HepG2 (cell line): ENCODE data around the gene CACTIN. TPM values are rescaled to one million over a fixed set of nuclear protein-coding genes. Genes with fewer than 3 reads are reported as not detected.

Experiments used
- ATAC-seq: fragments of 200-7000 bp; cut with Tn5 transposase; 3 replicates; pipeline ENCODE4 v1.9.1; 2020; ENCODE audit warnings: mild to moderate bottlenecking, moderate library complexity
- BruUV-seq: library from RNA; stranded (reverse); fragments of 400-500 nt; replicated peaks from 2 replicates; lab custom pipeline; 2021; lab: Mats Ljungman, UMichigan
- CTCF ChIA-PET: fragments of 300-600 bp; formaldehyde crosslinking; extraction: SDS; loops from one replicate; lab custom pipeline; 2021; ENCODE audit warnings: low total read pairs, inconsistent platforms, low intra/inter-chr PET ratio; lab: Yijun Ruan, JAX
- POLR2A ChIA-PET: fragments of 350-600 bp; sonication (Branson Sonifier 250); formaldehyde crosslinking; loops from one replicate; lab custom pipeline; 2020; ENCODE audit warnings: antibody characterized with exemption, inconsistent platforms; lab: Yijun Ruan, JAX
- DNase-seq: peaks from one replicate; pipeline ENCODE4 v3.0.0-alpha.2; 2015; ENCODE audit warnings: low spot score
- FAIRE-seq: peaks from 3 replicates; lab custom pipeline; 2011; peaks lifted over from hg19 to GRCh38; lab: Jason Lieb, UNC
- H2AFZ ChIP-seq: one replicate; pipeline ENCODE4 v1.6.1; 2011; ENCODE audit warnings: low read length, inconsistent platforms
- H3K27ac ChIP-seq: fragments of 300-600 bp; 3 replicates; pipeline ENCODE4 v1.8.0; 2011; ENCODE audit warnings: mixed run types, mild to moderate bottlenecking, mixed read lengths, low read length, inconsistent platforms; ENCODE audit not compliant: insufficient read depth; ENCODE audit errors: extremely low read length
- H3K27me3 ChIP-seq, 2 experiments: fragments of 200-600 bp in 1 of 2; 2 replicates in 1 of 2; 3 replicates in 1 of 2; pipeline versions ENCODE4 v1.6.0 to v1.8.0; 2011; ENCODE audit warnings: low read length in 2 of 2, mild to moderate bottlenecking in 2 of 2, moderate library complexity in 2 of 2, inconsistent platforms in 1 of 2; ENCODE audit not compliant: insufficient read depth in 2 of 2, control insufficient read depth in 1 of 2
- H3K36me3 ChIP-seq, 2 experiments: fragments of 200-600 bp in 1 of 2; replicated peaks in 1 of 2; 2 replicates in 1 of 2; 3 replicates in 1 of 2; pipeline versions ENCODE4 v1.5.1 to v1.8.0; 2011; ENCODE audit warnings: low read length in 2 of 2, inconsistent platforms in 1 of 2; ENCODE audit not compliant: insufficient read depth in 2 of 2, control insufficient read depth in 1 of 2
- H3K4me1 ChIP-seq: 2 replicates; pipeline ENCODE4 v1.5.1; 2012; ENCODE audit warnings: low read length, inconsistent platforms; ENCODE audit not compliant: insufficient read depth
- H3K4me2 ChIP-seq: 2 replicates; pipeline ENCODE4 v1.6.0; 2011; ENCODE audit warnings: low read depth, low read length, inconsistent platforms
- H3K4me3 ChIP-seq, 3 experiments: fragments of 200-600 bp in 1 of 3; sonication (generic), shearing (Covaris generic) in 1 of 3; replicated peaks in 1 of 3; 2 replicates each; pipeline ENCODE4 v1.5.1; 2011 to 2016; ENCODE audit warnings: low read length in 3 of 3, inconsistent platforms in 2 of 3, low read depth in 2 of 3, mild to moderate bottlenecking in 2 of 3, control low read depth in 1 of 3, mixed read lengths in 1 of 3; ENCODE audit not compliant: insufficient read depth in 1 of 3
- H3K79me2 ChIP-seq: one replicate; pipeline ENCODE4 v1.6.1; 2011; ENCODE audit warnings: low read length, inconsistent platforms; ENCODE audit not compliant: insufficient read depth
- H3K9ac ChIP-seq: 2 replicates; pipeline ENCODE4 v1.6.0; 2011; ENCODE audit warnings: mild to moderate bottlenecking, low read depth, low read length, inconsistent platforms; ENCODE audit not compliant: insufficient read depth
- H3K9me3 ChIP-seq: 2 replicates; pipeline ENCODE4 v1.5.1; 2012; ENCODE audit warnings: mild to moderate bottlenecking, low read length
- H4K20me1 ChIP-seq: 2 replicates; pipeline ENCODE4 v1.6.0; 2011; ENCODE audit warnings: inconsistent platforms, mild to moderate bottlenecking, low read length, moderate library complexity; ENCODE audit not compliant: insufficient read depth
- AGO2 ChIP-seq: fragments of 200-400 bp; formaldehyde crosslinking; optimal IDR thresholded peaks from 2 replicates; pipeline ENCODE3; 2017; ENCODE audit warnings: mild to moderate bottlenecking, low read depth, low read length, moderate library complexity
- ATAD3A ChIP-seq: sonication (generic); formaldehyde crosslinking; IDR thresholded peaks from 2 replicates; pipeline ENCODE4 v1.4.0; 2020; ENCODE audit warnings: missing genetic modification reagents
- BCL6 ChIP-seq: IDR thresholded peaks from 2 replicates; pipeline ENCODE4 v1.6.1; 2016; ENCODE audit warnings: missing genetic modification reagents, missing compliant biosample characterization
- CAMTA2 ChIP-seq: sonication (generic); formaldehyde crosslinking; IDR thresholded peaks from 2 replicates; pipeline ENCODE4 v1.4.0; 2020; ENCODE audit warnings: mild to moderate bottlenecking, missing genetic modification reagents, borderline replicate concordance
- DBP ChIP-seq: sonication (generic); formaldehyde crosslinking; IDR thresholded peaks from 2 replicates; pipeline ENCODE4 v1.4.0; 2020; ENCODE audit warnings: missing genetic modification reagents; ENCODE audit errors: not compliant biosample characterization
- ESRRA ChIP-seq: sonication (generic); formaldehyde crosslinking; IDR thresholded peaks from 2 replicates; pipeline ENCODE4 v1.5.1; 2020; ENCODE audit warnings: mild to moderate bottlenecking, low read depth, missing genetic modification reagents
- GATA4 ChIP-seq: sonication (generic); IDR thresholded peaks from 2 replicates; pipeline ENCODE4 v1.6.1; 2016; ENCODE audit warnings: antibody characterized with exemption, low read depth, borderline replicate concordance
- KDM1A ChIP-seq: IDR thresholded peaks from 2 replicates; pipeline ENCODE4 v1.6.1; 2016; ENCODE audit warnings: missing compliant biosample characterization
- NCOA1 ChIP-seq: sonication (generic); formaldehyde crosslinking; IDR thresholded peaks from 2 replicates; pipeline ENCODE4 v1.9.0; 2021; ENCODE audit warnings: missing genetic modification reagents
- PRMT3 ChIP-seq: sonication (generic); formaldehyde crosslinking; IDR thresholded peaks from 2 replicates; pipeline ENCODE4 v1.8.1; 2022; ENCODE audit warnings: low read depth, mild to moderate bottlenecking, moderate library complexity, missing genetic modification reagents, borderline replicate concordance
- SNAPC2 ChIP-seq: sonication (generic); formaldehyde crosslinking; IDR thresholded peaks from 2 replicates; pipeline ENCODE4 v1.8.1; 2022; ENCODE audit warnings: mild to moderate bottlenecking, missing genetic modification reagents
- SOX5 ChIP-seq: IDR thresholded peaks from 2 replicates; pipeline ENCODE4 v1.6.1; 2016; ENCODE audit warnings: borderline replicate concordance
- ZNF720 ChIP-seq: sonication (generic); formaldehyde crosslinking; IDR thresholded peaks from 2 replicates; pipeline ENCODE4 v1.4.0; 2020; ENCODE audit warnings: missing genetic modification reagents
- ZNF773 ChIP-seq: sonication (generic); formaldehyde crosslinking; IDR thresholded peaks from 2 replicates; pipeline ENCODE4 v1.4.0; 2020; ENCODE audit warnings: missing genetic modification reagents, borderline replicate concordance
- WGBS: methylation state at CpG from one replicate; pipeline ENCODE4 v1.1.6; 2017; ENCODE audit warnings: low lambda C conversion rate; 5-methylcytosine and 5-hydroxymethylcytosine counted together
- in situ Hi-C: cut with HindIII; loops from 2 replicates; pipeline ENCODE4 v1.10.0; 2017; ENCODE audit warnings: low pct_unique_long_range_greater_than_20kb; ENCODE audit not compliant: extremely low pct_ligation_motif_present
- intact Hi-C: fragments of 100-400 bp; cut with micrococcal nuclease; formaldehyde crosslinking; loops from one replicate; pipeline ENCODE4 v1.10.0; 2022; ENCODE audit not compliant: unreplicated experiment
- polyA plus RNA-seq, 8 experiments: library from polyadenylated mRNA; depleted of rRNA in 3 of 8; stranded (reverse) in 7 of 8; unstranded in 1 of 8; fragments of >200 nt; fragmentation: Illumina TruSeq in 4 of 8; extraction: Trizol in 4 of 8; gene quantifications; 2 replicates each; pipeline versions ENCODE4 v1.2.1 to v1.2.3, GENCODE V29; 2011 to 2016; ENCODE audit warnings: low read depth in 4 of 8, missing spikeins in 1 of 8, mixed read lengths in 1 of 8; ENCODE audit not compliant: insufficient read depth in 1 of 8
- total RNA-seq, 5 experiments: library from RNA; depleted of rRNA; stranded (reverse); fragments of >200 nt; fragmentation: Illumina TruSeq; extraction: Trizol; gene quantifications; 2 replicates each; pipeline ENCODE4 v1.2.3, GENCODE V29; 2016; ENCODE audit warnings: low read depth in 1 of 5

Gene CACTIN
- total and polyA plus RNA-seq, 2 of the 13 experiments (the other 11 are each of a cell fraction or from before 2014, with no cell fraction given), result 10.0 to 16.6 TPM

GRCh38 chr19:3653081-3653795 lies 26.6 kb upstream of the CACTIN start:
- Histone ChIP-seq H3K4me2 (no peak overlapping the region), H3K4me1 (no peaks in the 10 kb centered on the region), H3K79me2 (no peaks in the 10 kb centered on the region), H3K36me3 (peaks cover 1 to 13% of the 10 kb centered on the region in 2 experiments; a peak in 4 of 5 replicates)
- intact Hi-C loops (no loop called here), in situ Hi-C loops (no loop called here)
- BruUV-seq, result no TSS peak
- 96% methylated on average over 18 of the region's 37 CpGs for WGBS
- POLR2A ChIA-PET, result no interaction called here
- FAIRE-seq (no peak), DNase-seq (no peak)
- no peak for TF ChIP-seq PRMT3 (CRISPR knock-in tag)
- peak; percentile 34 for TF ChIP-seq AGO2
- TF ChIP-seq, all 625 proteins: peak for 1
- Histone ChIP-seq H4K20me1 (no peaks in the 10 kb centered on the region), H3K9ac (no peak overlapping the region), H3K27me3 (no peaks in the 10 kb centered on the region), H3K9me3 (no peaks in the 10 kb centered on the region), H3K27ac (no peak overlapping the region), H2AFZ (no peak overlapping the region), H3K4me3 (no peak overlapping the region)
- no peak for ATAC-seq
- CTCF ChIA-PET, result no interaction called here

GRCh38 chr19:3652422-3652821 lies 25.8 kb upstream of the CACTIN start:
- Histone ChIP-seq H3K4me3 (no peak overlapping the region), H3K79me2 (no peaks in the 10 kb centered on the region), H3K9ac (no peak overlapping the region), H3K9me3 (no peaks in the 10 kb centered on the region), H4K20me1 (no peaks in the 10 kb centered on the region), H2AFZ (no peak overlapping the region), H3K4me1 (no peaks in the 10 kb centered on the region), H3K27ac (no peak overlapping the region), H3K27me3 (no peaks in the 10 kb centered on the region), H3K4me2 (no peak overlapping the region), H3K36me3 (peaks cover 1 to 12% of the 10 kb centered on the region in 2 experiments; a peak in 4 of 5 replicates)
- intact Hi-C loops, result no loop called here
- ChIA-PET CTCF (no interaction called here), POLR2A (no interaction called here)
- no peak for FAIRE-seq
- no peak for ATAC-seq
- 90% methylated on average over 2 of the region's 14 CpGs for WGBS
- TF ChIP-seq NCOA1 (CRISPR knock-in tag) (no peak), ATAD3A (CRISPR knock-in tag) (no peak), GATA4 (no peak), DBP (CRISPR knock-in tag) (no peak), ESRRA (CRISPR knock-in tag) (no peak), SOX5 (CRISPR knock-in tag) (no peak), ZNF720 (CRISPR knock-in tag) (no peak), KDM1A (CRISPR knock-in tag) (no peak), BCL6 (CRISPR knock-in tag) (no peak), ZNF773 (no peak), SNAPC2 (CRISPR knock-in tag) (no peak), CAMTA2 (no peak)
- DNase-seq, result no peak
- in situ Hi-C loops, result no loop called here
- no TSS peak for BruUV-seq
